Measurements from ENCODE around the gene C4A. TPM values are rescaled to one million over a fixed set of nuclear protein-coding genes. Genes with fewer than 3 reads are reported as not detected.
"Not testable (repeated sequence)": the region's sequence is repeated elsewhere in the genome, so short reads cannot be mapped to it uniquely, and the experiment has no call there.

Gene C4A
- total RNA-seq, 1 donor from 2014 or later, result 2.6 TPM

DNA sequence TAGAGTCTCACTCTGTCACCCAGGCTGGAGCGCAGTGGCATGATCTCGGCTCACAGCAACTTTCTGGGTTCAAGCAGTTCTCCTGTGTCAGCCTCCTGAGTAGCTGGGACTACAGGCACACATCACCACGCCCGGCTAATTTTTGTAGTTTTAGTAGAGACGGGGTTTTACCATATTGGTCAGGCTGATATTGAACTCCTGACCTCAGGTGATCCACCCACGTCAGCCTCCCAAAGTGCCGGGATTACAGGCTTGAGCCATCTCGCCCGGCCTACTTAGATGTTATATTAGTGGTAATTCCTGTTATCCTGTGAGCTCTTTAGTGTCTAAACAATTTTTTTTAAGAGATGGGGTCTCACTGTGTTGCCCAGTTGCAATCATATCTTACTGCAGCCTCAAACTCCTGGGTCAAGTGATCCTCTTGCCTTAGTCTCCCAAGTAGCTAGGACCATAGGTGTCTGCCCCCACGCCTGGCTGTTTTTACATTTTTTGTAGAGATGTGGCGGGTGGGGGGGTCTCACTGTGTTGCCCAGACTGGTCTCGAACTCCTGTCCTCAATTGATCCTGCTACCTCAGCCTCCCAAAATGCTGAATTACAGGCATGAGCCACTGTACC is 3.9 kb upstream of the C4A start:
- Mint-ChIP-seq H3K36me3 (ENCODE audit: low read depth) (peaks cover 10% of the 10 kb centered on the region), H3K4me3 (ENCODE audit: low read depth) (no peak overlapping the region), H3K9me3 (no peaks in the 10 kb centered on the region), H3K27ac (no peak overlapping the region), H3K27me3 (ENCODE audit: low read depth) (no peaks in the 10 kb centered on the region), H3K4me1 (ENCODE audit: low read depth) (peaks cover 12% of the 10 kb centered on the region)
- no peak for DNase-seq (ENCODE audit: low spot score)
- intact Hi-C loops (cut with micrococcal nuclease), result no loop called here

DNA sequence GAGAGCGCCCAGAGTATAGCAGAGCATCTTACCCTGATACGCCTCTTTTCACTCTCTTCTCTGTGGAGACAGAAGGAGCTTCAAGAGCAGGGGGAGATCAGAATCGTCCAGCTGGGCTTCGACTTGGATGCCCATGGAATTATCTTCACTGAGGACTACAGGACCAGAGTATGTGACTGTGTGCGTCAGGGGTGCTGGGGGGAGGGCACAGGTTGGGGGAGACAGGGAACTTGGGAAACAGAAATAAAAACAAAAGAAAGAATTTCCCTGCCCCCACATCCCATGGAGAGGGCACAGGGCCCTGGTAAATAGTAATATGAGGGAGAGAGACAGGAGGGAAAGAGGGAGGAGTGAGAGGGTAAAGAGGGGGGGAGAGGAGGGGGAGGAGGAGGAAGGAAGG is 3.0 kb upstream of the C4A start:
- H3K4me1 Mint-ChIP-seq (ENCODE audit: low read depth), result peaks cover 7% of the 10 kb centered on the region
- intact Hi-C loops (cut with micrococcal nuclease), result no loop called here
- H3K36me3 Mint-ChIP-seq (ENCODE audit: low read depth), result peaks cover 6% of the 10 kb centered on the region
- no peak for DNase-seq (ENCODE audit: low spot score)
- no peak overlapping the region for H3K4me3 Mint-ChIP-seq (ENCODE audit: low read depth)
- H3K27ac Mint-ChIP-seq, result peak overlapping the region; percentile 65
- H3K9me3 Mint-ChIP-seq, result no peaks in the 10 kb centered on the region
- no peaks in the 10 kb centered on the region for H3K27me3 Mint-ChIP-seq (ENCODE audit: low read depth)

GRCh38 chr6:31979238-31979898 is 2.5 kb upstream of the C4A start:
- Mint-ChIP-seq H3K4me1 (ENCODE audit: low read depth) (peaks cover 5% of the 10 kb centered on the region), H3K9me3 (no peaks in the 10 kb centered on the region), H3K36me3 (ENCODE audit: low read depth) (peaks cover 6% of the 10 kb centered on the region), H3K27ac (peak overlapping the region; percentile 65), H3K4me3 (ENCODE audit: low read depth) (no peak overlapping the region), H3K27me3 (ENCODE audit: low read depth) (no peaks in the 10 kb centered on the region)
- DNase-seq (ENCODE audit: low spot score), result no peak
- intact Hi-C loops (cut with micrococcal nuclease), result no loop called here

GRCh38 chr6:31980195-31980876 is 1.5 kb upstream of the C4A start:
- H3K27me3 Mint-ChIP-seq (ENCODE audit: low read depth); H3K27ac Mint-ChIP-seq; H3K4me3 Mint-ChIP-seq (ENCODE audit: low read depth); intact Hi-C loops (cut with micrococcal nuclease); H3K9me3 Mint-ChIP-seq; H3K4me1 Mint-ChIP-seq (ENCODE audit: low read depth); DNase-seq (ENCODE audit: low spot score); H3K36me3 Mint-ChIP-seq (ENCODE audit: low read depth): not testable (repeated sequence)

GRCh38 chr6:31980998-31981397 is 859 bp upstream of the C4A start:
- H3K36me3 Mint-ChIP-seq (ENCODE audit: low read depth); DNase-seq (ENCODE audit: low spot score); H3K4me1 Mint-ChIP-seq (ENCODE audit: low read depth); H3K27ac Mint-ChIP-seq; intact Hi-C loops (cut with micrococcal nuclease); H3K4me3 Mint-ChIP-seq (ENCODE audit: low read depth); H3K27me3 Mint-ChIP-seq (ENCODE audit: low read depth); H3K9me3 Mint-ChIP-seq: not testable (repeated sequence)

DNA sequence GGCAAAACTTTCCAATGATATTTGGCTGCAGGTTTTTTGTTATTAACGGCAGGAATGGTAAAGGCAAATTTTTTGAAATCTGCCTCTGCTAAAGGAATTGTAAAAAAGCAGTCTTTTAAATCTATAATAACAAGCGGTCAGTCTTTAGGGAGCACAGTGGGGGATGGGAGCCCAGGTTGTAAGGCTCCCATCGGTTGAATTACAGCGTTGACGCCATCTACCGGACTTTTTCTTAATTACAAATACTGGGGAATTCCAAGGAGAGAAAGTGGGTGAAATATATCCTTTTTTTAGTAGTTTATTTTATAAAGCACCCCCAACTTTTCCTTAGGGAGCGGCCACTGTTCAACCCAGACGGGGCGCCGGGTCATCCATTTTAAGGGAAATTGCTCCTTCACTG is 7.5 kb downstream of the C4A start:
- DNase-seq (ENCODE audit: low spot score); H3K4me3 Mint-ChIP-seq (ENCODE audit: low read depth); H3K27me3 Mint-ChIP-seq (ENCODE audit: low read depth); H3K4me1 Mint-ChIP-seq (ENCODE audit: low read depth); H3K9me3 Mint-ChIP-seq; H3K27ac Mint-ChIP-seq; H3K36me3 Mint-ChIP-seq (ENCODE audit: low read depth); intact Hi-C loops (cut with micrococcal nuclease): not testable (repeated sequence)

DNA sequence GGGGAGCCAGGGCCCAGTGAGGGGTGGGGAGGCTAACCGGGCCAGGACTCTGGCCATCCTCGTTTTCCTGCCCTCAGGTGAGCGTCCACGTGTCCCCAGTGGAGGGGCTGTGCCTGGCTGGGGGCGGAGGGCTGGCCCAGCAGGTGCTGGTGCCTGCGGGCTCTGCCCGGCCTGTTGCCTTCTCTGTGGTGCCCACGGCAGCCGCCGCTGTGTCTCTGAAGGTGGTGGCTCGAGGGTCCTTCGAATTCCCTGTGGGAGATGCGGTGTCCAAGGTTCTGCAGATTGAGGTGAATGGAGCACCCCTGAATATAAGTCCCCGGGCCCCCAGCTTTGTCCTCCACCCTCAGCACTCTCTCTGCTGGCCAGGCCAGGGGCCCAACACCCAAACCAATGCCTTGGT is 12.6 kb downstream of the C4A start:
- H3K4me1 Mint-ChIP-seq (ENCODE audit: low read depth); H3K36me3 Mint-ChIP-seq (ENCODE audit: low read depth); DNase-seq (ENCODE audit: low spot score); H3K27me3 Mint-ChIP-seq (ENCODE audit: low read depth); H3K4me3 Mint-ChIP-seq (ENCODE audit: low read depth); H3K27ac Mint-ChIP-seq; H3K9me3 Mint-ChIP-seq; intact Hi-C loops (cut with micrococcal nuclease): not testable (repeated sequence)

GRCh38 chr6:31996385-31996784 is 14.5 kb downstream of the C4A start:
- DNase-seq (ENCODE audit: low spot score); H3K27me3 Mint-ChIP-seq (ENCODE audit: low read depth); intact Hi-C loops (cut with micrococcal nuclease); H3K27ac Mint-ChIP-seq; H3K9me3 Mint-ChIP-seq; H3K4me3 Mint-ChIP-seq (ENCODE audit: low read depth); H3K36me3 Mint-ChIP-seq (ENCODE audit: low read depth); H3K4me1 Mint-ChIP-seq (ENCODE audit: low read depth): not testable (repeated sequence)

- H3K9me3 Mint-ChIP-seq; H3K4me1 Mint-ChIP-seq (ENCODE audit: low read depth); intact Hi-C loops (cut with micrococcal nuclease); H3K27ac Mint-ChIP-seq; H3K4me3 Mint-ChIP-seq (ENCODE audit: low read depth); H3K36me3 Mint-ChIP-seq (ENCODE audit: low read depth); H3K27me3 Mint-ChIP-seq (ENCODE audit: low read depth); DNase-seq (ENCODE audit: low spot score): not testable (repeated sequence)
Measured at GRCh38 chr6:32002546-32003268, 20.9 kb downstream of the C4A start.

- H3K36me3 Mint-ChIP-seq (ENCODE audit: low read depth); H3K4me3 Mint-ChIP-seq (ENCODE audit: low read depth); H3K27me3 Mint-ChIP-seq (ENCODE audit: low read depth); intact Hi-C loops (cut with micrococcal nuclease); DNase-seq (ENCODE audit: low spot score); H3K27ac Mint-ChIP-seq; H3K4me1 Mint-ChIP-seq (ENCODE audit: low read depth); H3K9me3 Mint-ChIP-seq: not testable (repeated sequence)
Measured at GRCh38 chr6:32003301-32003700, 21.4 kb downstream of the C4A start.

- H3K9me3 Mint-ChIP-seq; H3K4me3 Mint-ChIP-seq (ENCODE audit: low read depth); H3K27me3 Mint-ChIP-seq (ENCODE audit: low read depth); DNase-seq (ENCODE audit: low spot score); H3K36me3 Mint-ChIP-seq (ENCODE audit: low read depth); H3K4me1 Mint-ChIP-seq (ENCODE audit: low read depth); H3K27ac Mint-ChIP-seq; intact Hi-C loops (cut with micrococcal nuclease): not testable (repeated sequence)
Measured at GRCh38 chr6:32004393-32004792, 22.5 kb downstream of the C4A start.

GRCh38 chr6:32004864-32005537 is 23.1 kb downstream of the C4A start:
- not testable (repeated sequence) for DNase-seq (ENCODE audit: low spot score)

More at GRCh38 chr6:32004864-32005537, 23.1 kb downstream of the C4A start:
- H3K9me3 Mint-ChIP-seq; H3K4me3 Mint-ChIP-seq (ENCODE audit: low read depth); H3K4me1 Mint-ChIP-seq (ENCODE audit: low read depth); H3K36me3 Mint-ChIP-seq (ENCODE audit: low read depth); intact Hi-C loops (cut with micrococcal nuclease); H3K27me3 Mint-ChIP-seq (ENCODE audit: low read depth); H3K27ac Mint-ChIP-seq: not testable (repeated sequence)

Measured in activated T-helper 2 cell treated with anti-CD3 and anti-CD28 coated beads, Interferon-gamma antibody, Interleukin-2, Interleukin-4, amounts not matched to agents 10 μg/mL and 5 μg/mL and 100 μg/mL, durations not matched to agents 14 hours and 24 hours and 36 hours (primary cell).